ENCODE measurements around the gene ITGB1BP1. TPM values are rescaled to one million over a fixed set of nuclear protein-coding genes. Genes with fewer than 3 reads are reported as not detected.

ITGB1BP1 gene
- total RNA-seq, 1 donor = 30.8 TPM

GRCh38 chr2:9404451-9404850, 18.9 kb downstream of the ITGB1BP1 start:
- H3K4me3 ChIP-seq (ENCODE audit: insufficient read depth, low read length) = no peak overlapping the region
- DNase-seq (ENCODE audit: insufficient read length, low spot score, missing footprints) = no peak

GRCh38 chr2:9403924-9404323, 19.4 kb downstream of the ITGB1BP1 start:
- Histone ChIP-seq H3K27me3 (ENCODE audit: insufficient read depth, low read length) (no peaks in the 10 kb centered on the region), H3K36me3 (ENCODE audit: insufficient read depth, low read length) (peaks cover 62% of the 10 kb centered on the region), H3K4me1 (ENCODE audit: insufficient read depth, low read length) (peaks cover 20% of the 10 kb centered on the region), H3K4me2 (ENCODE audit: insufficient read depth, low read length) (no peak overlapping the region), H2AFZ (ENCODE audit: low read length) (no peak overlapping the region), H4K20me1 (ENCODE audit: insufficient read depth, low read length) (peaks cover 2% of the 10 kb centered on the region), H3K4me3 (ENCODE audit: insufficient read depth, low read length) (no peak overlapping the region), H3K27ac (ENCODE audit: low read depth, low read length) (no peak overlapping the region), H3K79me2 (ENCODE audit: insufficient read depth, low read length) (no peaks in the 10 kb centered on the region), H3K9me3 (ENCODE audit: low read depth, low read length) (no peaks in the 10 kb centered on the region)
- TF ChIP-seq CTCF (IDR thresholded peaks at IDR 0.05; ENCODE audit: extremely low read depth, low read depth, low read length) = no peak
- peak; percentile 14 for DNase-seq (ENCODE audit: insufficient read length, low spot score, missing footprints)

More at GRCh38 chr2:9404451-9404850, 18.9 kb downstream of the ITGB1BP1 start:
- H3K27ac ChIP-seq (ENCODE audit: low read depth, low read length) = no peak overlapping the region
- peaks cover 20% of the 10 kb centered on the region for H3K4me1 ChIP-seq (ENCODE audit: insufficient read depth, low read length)
- no peaks in the 10 kb centered on the region for H3K79me2 ChIP-seq (ENCODE audit: insufficient read depth, low read length)
- H3K36me3 ChIP-seq (ENCODE audit: insufficient read depth, low read length) = peaks cover 62% of the 10 kb centered on the region
- H3K4me2 ChIP-seq (ENCODE audit: insufficient read depth, low read length) = no peak overlapping the region
- peaks cover 4% of the 10 kb centered on the region for H4K20me1 ChIP-seq (ENCODE audit: insufficient read depth, low read length)
- H3K9me3 ChIP-seq (ENCODE audit: low read depth, low read length) = no peaks in the 10 kb centered on the region
- TF ChIP-seq CTCF (IDR thresholded peaks at IDR 0.05; ENCODE audit: extremely low read depth, low read depth, low read length) = no peak
- H2AFZ ChIP-seq (ENCODE audit: low read length) = no peak overlapping the region
- H3K27me3 ChIP-seq (ENCODE audit: insufficient read depth, low read length) = no peaks in the 10 kb centered on the region

- peak; percentile 59 for DNase-seq (ENCODE audit: insufficient read length, low spot score, missing footprints)
- H3K36me3 ChIP-seq (ENCODE audit: insufficient read depth, low read length) = peaks cover 62% of the 10 kb centered on the region
- no peak overlapping the region for H3K27ac ChIP-seq (ENCODE audit: low read depth, low read length)
- H3K79me2 ChIP-seq (ENCODE audit: insufficient read depth, low read length) = no peaks in the 10 kb centered on the region
- H3K4me1 ChIP-seq (ENCODE audit: insufficient read depth, low read length) = peaks cover 12% of the 10 kb centered on the region
- no peaks in the 10 kb centered on the region for H4K20me1 ChIP-seq (ENCODE audit: insufficient read depth, low read length)
- no peaks in the 10 kb centered on the region for H3K9me3 ChIP-seq (ENCODE audit: low read depth, low read length)
- H2AFZ ChIP-seq (ENCODE audit: low read length) = no peak overlapping the region
- H3K27me3 ChIP-seq (ENCODE audit: insufficient read depth, low read length) = no peaks in the 10 kb centered on the region
- peak; percentile 10 for TF ChIP-seq CTCF (IDR thresholded peaks at IDR 0.05; ENCODE audit: extremely low read depth, low read depth, low read length)
- no peak overlapping the region for H3K4me2 ChIP-seq (ENCODE audit: insufficient read depth, low read length)
- no peak overlapping the region for H3K4me3 ChIP-seq (ENCODE audit: insufficient read depth, low read length)
Observed at GRCh38 chr2:9401646-9402371, 21.5 kb downstream of the ITGB1BP1 start.

GRCh38 chr2:9401059-9401547, 22.2 kb downstream of the ITGB1BP1 start:
- Histone ChIP-seq H3K79me2 (ENCODE audit: insufficient read depth, low read length) (no peaks in the 10 kb centered on the region), H3K4me3 (ENCODE audit: insufficient read depth, low read length) (no peak overlapping the region), H3K36me3 (ENCODE audit: insufficient read depth, low read length) (peaks cover 58% of the 10 kb centered on the region), H2AFZ (ENCODE audit: low read length) (no peak overlapping the region), H3K27me3 (ENCODE audit: insufficient read depth, low read length) (no peaks in the 10 kb centered on the region), H3K4me1 (ENCODE audit: insufficient read depth, low read length) (peaks cover 12% of the 10 kb centered on the region), H3K27ac (ENCODE audit: low read depth, low read length) (no peak overlapping the region), H3K4me2 (ENCODE audit: insufficient read depth, low read length) (no peak overlapping the region), H3K9me3 (ENCODE audit: low read depth, low read length) (no peaks in the 10 kb centered on the region), H4K20me1 (ENCODE audit: insufficient read depth, low read length) (no peaks in the 10 kb centered on the region)
- DNase-seq (ENCODE audit: insufficient read length, low spot score, missing footprints) = peak; percentile 5
- no peak for TF ChIP-seq CTCF (IDR thresholded peaks at IDR 0.05; ENCODE audit: extremely low read depth, low read depth, low read length)

Measured in osteoblast (primary cell).